Sigmoid colon (tissue), 3 donors: ENCODE measurements around the gene CHAC1.

ENCODE experiments used
- POLR2A ChIP-seq, 2 donors: fragments of 450-650 bp; IDR thresholded peaks; one replicate each; pipeline ENCODE4 v1.6.1; 2016; ENCODE audit warnings: antibody characterized with exemption in 2 of 2, mild to moderate bottlenecking in 2 of 2, moderate library complexity in 2 of 2
- TF ChIP-seq, protein P1 (sequence below), 4 experiments: fragments of 450-650 bp in 3 of 4; fragments of 200-600 bp in 1 of 4; IDR thresholded peaks; one replicate each; pipeline ENCODE4 v1.5.1; 2016 to 2019; ENCODE audit warnings: antibody characterized with exemption in 4 of 4, mild to moderate bottlenecking in 3 of 4, moderate library complexity in 2 of 4

GRCh38 chr15:40904552-40905201 is 48.6 kb upstream of the CHAC1 start:
- no peak for TF ChIP-seq POLR2A (IDR thresholded peaks at IDR 0.05)
- TF ChIP-seq, protein P1, sequence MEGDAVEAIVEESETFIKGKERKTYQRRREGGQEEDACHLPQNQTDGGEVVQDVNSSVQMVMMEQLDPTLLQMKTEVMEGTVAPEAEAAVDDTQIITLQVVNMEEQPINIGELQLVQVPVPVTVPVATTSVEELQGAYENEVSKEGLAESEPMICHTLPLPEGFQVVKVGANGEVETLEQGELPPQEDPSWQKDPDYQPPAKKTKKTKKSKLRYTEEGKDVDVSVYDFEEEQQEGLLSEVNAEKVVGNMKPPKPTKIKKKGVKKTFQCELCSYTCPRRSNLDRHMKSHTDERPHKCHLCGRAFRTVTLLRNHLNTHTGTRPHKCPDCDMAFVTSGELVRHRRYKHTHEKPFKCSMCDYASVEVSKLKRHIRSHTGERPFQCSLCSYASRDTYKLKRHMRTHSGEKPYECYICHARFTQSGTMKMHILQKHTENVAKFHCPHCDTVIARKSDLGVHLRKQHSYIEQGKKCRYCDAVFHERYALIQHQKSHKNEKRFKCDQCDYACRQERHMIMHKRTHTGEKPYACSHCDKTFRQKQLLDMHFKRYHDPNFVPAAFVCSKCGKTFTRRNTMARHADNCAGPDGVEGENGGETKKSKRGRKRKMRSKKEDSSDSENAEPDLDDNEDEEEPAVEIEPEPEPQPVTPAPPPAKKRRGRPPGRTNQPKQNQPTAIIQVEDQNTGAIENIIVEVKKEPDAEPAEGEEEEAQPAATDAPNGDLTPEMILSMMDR (IDR thresholded peaks at IDR 0.05) = no peak
